Right forelimb (tissue), 1 donor: Measurements from ENCODE around the gene DACT2.
"Not testable (repeated sequence)": the region's sequence is repeated elsewhere in the genome, so short reads cannot be mapped to it uniquely, and the experiment has no call there.

Experiments used
- DNase-seq: peaks from one replicate; pipeline ENCODE4 v3.0.0-alpha.2; 2018

The DACT2 gene, protein sequence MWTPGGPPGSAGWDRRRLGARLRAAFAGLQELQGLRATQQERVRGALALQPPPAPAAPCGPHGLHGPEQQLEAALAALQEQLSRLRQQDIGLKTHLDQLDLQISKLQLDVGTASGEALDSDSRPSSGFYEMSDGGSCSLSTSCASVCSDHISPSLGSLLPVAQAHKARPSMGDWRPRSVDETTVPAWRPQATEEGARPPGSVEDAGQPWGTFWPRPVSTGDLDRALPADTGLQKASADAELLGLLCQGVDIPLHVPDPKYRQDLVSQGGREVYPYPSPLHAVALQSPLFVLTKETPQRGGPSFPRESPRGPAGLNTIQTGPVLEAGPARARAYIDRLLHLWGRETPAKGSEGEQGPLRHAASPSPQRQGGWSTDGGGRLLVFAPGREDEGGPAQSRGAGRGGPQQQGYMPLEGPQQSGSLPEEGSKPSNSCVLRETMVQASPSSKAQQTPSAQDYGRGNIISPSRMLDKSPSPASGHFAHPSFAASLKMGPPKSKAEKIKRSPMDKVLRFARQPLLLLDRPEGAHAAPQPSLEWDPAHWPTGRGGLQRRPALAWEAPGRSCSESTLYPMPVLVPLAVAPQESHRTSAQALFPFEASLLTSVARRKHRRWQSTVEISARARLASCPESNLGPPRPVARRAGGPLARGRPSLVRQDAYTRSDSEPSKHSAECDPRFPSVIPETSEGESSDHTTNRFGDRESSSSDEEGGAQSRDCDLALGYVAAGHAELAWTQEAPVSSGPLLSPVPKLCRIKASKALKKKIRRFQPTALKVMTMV

DNA sequence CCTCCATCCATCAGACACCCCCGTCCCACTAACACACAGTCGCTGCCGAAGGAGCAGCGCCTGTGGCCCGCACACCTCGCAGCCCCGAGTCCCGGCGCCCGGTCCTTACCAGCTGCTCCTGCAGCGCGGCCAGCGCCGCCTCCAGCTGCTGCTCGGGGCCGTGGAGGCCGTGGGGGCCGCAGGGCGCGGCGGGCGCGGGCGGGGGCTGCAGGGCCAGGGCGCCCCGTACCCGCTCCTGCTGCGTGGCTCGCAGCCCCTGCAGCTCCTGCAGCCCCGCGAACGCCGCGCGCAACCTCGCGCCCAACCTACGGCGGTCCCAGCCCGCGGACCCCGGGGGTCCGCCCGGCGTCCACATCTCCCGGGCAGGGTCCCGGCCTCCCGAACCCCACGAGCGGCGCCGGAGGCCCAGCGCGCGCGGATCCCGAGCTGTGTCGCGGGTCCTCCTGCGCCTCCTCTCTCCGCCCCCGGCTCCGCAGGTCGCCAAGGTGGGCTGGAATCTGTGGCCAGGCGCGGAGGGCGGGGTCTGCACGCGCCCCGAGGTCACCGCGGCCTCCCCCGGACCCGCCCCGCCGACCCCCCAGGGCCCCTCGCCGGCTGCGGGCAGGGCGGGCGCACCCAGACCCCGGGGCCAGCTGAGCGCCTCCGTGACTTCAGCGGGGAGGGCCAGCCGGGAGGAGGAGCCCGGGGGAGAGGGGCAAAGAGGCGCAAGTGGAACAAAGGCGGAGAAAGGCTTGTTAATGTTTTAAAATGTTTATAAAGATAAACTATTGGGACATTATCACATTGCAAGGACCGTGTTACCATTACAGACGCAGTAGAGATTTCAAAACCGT, at the start of gene DACT2:
Gene DACT2, minus strand, starts transcription at position 499 of the 833 bp plus-strand sequence. Its CDS starts 144 bp downstream, at position 355.
- no peak for DNase-seq

DNA sequence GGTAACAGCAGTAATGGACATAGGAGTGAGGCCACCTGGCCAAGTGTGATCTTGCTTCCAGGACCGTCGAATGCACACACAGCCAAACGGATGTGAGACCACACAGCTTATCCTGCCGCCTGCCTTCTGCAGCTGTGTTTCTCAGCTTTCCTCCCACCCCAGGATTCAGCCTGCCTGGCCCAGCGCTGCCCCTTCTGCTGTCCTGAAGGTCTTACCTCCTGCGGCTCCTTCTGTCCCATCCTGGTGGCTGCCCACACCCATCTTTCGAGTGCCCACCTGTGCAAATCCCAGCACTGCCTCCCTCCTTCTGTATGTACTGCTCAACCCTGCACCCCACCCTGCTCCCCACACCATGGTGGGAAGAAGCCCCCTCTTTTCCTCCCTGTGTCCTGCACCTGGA, 49.4 kb upstream of the DACT2 start:
- no peak for DNase-seq

DNA sequence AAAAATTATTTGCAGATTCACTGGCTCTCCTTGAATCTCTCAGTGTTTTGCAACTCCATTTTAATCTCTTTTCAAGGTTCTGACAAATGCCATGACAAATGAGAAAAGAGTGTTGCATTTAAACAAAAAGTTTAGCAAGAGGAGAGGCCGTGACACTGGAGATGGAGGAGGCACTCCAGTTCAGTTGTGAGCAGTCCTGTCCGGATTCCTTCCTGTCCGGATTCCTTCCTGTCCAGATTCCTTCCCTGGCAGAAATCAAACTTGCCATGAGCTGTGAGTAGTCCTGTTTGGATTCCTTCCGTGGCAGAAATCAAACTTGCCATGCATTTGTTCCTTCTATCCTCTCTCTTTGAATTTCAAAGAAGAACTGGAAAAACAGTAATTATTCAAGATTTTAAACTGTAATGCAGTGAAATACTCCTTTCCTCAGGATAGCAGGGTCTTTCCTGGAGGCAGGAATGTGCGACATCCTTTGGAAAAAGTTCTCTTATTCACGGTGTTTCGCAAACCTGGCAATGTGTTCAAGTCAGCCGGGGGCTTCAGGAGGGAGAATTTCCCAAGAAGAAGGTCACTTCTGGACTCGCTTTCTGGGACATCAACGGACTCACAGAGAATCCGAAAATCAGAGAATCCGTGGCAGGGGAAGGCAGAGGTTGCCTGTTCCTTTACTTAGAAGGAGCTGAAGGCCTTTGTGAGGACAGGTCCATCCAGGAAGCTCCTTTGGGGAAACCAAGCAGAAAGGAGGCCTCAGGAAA, 48.7 kb upstream of the DACT2 start:
- no peak for DNase-seq

DNA sequence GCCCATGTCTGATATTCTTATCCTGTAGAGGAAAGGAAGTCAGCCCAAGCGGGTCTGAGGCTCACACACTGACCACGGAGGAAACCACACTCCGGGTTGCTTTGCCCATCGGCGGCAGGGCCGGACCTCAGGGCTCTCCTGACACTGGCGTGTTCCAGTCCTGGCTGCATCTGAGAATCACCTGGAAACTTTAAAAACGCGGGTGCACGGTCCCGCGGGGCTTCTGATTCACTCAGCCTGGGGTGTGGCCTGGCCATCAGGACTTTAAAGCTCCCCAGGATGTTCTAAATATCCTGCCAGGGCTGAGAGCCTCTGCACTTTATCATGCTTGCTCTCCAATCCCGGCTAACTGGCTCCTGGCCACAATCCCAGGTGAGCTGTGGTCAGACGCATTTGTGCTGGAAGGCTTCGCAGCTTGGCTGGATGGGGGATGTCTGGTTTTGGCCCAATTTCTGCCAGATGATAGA, 47.7 kb upstream of the DACT2 start:
- DNase-seq: peak; percentile 69

DNA sequence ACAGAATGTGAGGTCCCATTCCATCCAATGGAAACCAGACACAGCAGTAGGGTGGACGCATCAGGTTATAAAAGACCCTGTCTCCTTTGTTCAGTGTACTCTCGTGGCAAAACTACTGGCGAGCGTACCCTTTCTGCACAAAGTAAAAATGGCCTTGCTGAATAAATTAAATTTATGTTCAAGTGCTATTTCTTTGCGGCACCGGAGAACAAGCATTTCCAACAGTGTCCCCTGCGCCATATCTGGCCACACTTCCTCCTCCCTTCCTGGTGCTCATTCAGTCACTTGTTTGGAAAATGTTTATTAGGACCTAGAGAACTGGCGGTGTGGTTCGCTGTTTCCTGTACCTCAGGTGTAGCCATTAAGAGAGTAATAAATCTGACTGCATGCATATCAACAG, 46.9 kb upstream of the DACT2 start:
- no peak for DNase-seq

DNA sequence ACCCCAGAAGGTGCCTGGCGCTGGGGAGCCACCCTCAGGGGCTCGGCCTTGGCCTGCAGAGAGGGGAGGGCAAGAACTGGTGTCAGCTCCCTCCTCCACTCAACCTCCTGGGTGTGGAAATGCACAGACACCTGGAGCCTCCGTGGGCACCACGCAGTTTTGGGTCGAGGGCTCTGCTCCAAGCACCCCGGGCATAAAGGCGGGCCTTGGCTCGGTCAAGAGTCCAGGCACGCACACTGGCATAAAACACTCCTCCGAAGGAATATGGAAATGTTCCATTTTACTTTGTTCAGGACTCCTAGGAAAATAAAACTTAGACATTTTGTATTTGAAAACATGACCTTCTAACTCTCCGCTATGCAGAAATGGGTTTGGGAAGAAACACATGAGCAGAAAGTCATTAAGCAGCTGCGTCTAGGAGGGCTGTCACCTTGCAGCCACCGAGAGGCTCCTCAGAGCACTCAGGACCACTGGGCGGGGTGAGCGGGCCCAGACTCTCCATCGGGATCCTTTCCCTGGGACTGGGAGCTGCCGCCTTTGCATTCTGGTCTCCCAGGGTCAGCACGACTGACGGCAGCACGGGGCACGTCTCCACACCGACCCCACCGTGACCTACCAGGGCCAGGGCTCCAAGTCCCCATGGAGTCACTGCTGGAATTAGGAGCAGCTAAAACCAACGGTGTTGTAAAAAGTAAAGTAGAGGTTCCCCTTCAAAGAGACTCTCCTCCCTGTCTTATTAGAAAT, 46.0 kb upstream of the DACT2 start:
- no peak for DNase-seq

DNA sequence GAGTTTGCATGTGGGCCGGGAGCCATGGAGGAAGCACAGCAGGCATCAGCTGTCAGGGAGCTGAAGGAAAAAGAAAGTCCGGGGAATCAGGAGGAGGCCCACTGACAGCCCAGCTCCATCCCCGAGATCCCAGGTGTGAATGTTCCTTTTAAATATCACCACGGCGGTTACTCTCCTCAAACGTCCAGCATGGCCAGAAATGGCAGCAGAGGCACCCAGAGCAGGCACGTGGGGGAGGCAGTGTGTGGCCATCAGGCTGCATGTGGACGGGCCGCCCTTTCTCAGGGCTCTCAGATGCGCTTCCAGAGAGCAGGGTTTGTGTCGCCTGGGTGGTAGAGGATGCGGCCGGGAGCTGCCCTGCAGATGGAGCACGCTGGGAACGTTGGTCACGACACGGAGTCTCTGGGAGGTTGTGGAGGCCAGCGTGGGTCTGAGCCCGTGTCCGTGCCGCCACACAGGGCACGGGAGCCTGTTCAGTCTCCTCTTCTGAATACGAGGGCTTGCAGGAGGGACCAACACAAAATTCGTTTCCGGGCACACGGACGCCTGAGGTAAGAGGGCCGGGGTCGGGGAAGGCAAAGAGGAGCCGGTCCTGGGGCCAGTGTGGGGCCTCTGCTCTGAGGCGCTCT, 45.3 kb upstream of the DACT2 start:
- DNase-seq: no peak

DNA sequence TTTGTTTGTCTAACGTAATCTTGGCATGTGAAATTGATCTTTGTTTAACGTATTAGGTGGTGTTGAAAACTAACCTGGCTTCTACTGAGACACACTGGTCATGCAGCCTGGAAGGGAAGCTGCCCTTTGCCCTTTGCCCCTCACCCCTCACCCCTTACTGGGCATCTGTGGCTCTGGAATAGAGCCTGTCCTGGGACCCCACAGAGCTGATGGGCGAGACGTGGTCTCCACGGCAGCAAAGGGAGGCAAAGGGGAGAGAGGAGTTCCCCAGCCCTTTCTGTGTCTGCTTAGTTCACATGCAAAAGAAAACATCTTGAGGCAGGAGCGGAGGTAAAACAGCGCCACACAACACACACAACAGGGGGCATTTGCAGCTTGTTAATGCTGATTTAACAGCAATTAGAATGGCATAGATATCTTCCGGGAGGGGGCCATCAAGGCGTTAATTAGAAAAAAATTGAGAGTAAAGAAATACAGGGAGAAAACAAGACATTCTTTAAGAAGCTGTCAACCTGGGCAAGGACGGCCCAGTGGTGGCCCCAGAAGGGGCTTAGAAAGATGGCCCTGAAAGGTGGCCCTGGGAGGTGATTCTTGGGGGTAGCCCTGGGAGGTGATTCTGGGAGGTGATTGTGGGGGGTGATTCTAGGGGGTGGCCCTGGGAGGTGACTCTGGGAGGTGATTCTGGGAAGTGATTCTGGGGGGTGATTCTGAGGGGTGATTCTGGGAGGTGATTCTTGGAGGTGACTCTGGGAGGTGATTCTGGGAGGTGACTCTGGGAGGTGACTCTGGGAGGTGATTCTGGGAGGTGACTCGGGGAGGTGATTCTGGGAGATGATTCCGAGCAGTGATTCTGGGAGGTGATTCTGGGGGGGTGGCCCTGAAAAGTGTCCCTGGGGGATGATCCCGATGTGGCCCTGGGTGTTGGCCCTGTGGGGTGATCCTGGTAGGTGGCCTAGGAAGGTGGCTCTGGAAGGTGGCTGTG, 44.5 kb upstream of the DACT2 start:
- DNase-seq: no peak

DNA sequence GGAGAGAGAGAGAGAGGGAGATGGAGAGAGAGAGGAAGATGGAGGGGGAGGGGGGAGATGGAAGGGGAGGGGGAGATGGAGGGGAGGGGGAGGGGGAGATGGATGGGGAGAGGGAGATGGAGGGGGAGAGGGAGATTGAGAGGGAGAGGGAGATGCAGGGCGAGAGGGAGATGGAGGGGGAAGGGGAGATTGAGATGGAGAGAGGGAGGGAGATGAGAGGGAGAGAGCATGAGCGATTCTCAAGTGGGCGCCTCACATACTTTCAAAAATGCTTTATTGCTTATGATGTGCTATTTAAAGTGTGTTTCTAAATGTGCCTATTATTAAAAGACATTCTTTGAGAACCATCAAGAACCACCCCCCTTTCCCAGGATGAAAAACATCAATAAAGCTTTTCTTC, 43.7 kb upstream of the DACT2 start:
- no peak for DNase-seq

DNA sequence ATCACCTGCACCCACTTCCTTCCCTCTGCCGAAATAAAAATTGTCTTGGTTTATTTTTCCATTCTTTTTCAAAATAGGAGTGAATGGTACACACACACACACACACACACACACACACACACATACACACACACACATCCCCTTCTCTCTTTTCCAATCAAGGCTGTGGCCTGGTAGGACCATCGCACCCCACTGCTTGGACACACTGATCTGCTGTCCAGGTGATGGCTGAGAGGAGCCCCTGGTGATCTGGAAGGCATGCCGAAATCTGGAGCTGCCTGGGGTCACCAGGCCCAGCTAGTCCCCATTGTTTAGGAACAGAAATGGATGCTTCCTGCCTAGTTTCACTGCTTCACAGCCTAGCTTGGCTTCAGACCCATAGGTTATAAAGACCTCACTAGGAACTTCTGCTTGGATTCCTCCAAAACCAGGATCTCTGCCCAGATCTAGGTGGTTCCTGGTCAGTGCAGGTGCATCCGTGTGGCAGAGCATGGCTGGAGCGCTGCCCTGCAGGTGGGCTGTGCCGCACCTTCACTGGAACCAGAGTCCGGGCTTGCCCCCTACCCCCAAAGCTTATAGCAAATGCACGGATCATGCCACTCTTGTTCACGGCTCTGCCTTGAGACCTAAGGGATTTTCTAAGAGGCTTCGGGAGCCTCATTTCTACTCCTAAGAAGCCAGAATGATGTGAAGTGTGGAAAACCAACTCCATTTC, 42.9 kb upstream of the DACT2 start:
- DNase-seq: peak; percentile 24

DNA sequence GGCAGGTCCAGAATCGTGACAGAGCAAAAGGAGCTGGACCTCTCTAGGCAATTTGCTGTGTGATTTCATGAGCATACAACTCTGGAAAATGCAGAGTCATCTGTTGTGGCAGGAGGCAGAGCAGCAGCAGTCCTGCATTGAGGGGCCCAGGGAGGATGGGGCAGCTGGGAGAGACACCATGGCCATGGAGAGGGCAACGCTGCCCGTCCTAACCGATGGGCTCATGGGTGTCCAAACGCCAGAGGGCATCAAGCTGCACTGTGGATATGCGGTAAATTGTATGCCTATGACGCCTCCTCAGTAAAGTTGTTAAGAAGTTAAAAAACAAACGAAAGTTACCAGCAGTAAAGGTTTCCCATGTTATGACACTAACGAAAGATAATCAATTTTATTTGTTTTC, 42.2 kb upstream of the DACT2 start:
- DNase-seq: peak; percentile 40

DNA sequence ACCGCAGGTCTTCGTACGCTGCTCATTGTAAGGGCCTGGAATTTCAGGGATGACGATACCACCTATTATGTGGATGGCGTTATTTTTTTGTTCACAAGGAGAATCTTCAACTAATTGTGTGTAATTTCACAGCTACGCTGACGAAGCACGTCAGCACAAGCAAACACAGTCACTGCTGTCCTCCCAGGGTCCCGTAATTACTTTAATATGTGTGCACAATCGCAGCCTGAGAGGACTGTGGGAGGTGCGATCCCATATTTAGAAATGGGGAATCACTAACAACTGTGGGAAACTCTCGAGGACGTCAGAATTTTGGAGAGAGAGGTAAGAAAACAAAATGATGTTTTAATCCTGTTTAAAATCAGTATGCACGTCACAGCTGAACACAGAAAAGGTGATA, 40.2 kb upstream of the DACT2 start:
- DNase-seq: no peak

DNA sequence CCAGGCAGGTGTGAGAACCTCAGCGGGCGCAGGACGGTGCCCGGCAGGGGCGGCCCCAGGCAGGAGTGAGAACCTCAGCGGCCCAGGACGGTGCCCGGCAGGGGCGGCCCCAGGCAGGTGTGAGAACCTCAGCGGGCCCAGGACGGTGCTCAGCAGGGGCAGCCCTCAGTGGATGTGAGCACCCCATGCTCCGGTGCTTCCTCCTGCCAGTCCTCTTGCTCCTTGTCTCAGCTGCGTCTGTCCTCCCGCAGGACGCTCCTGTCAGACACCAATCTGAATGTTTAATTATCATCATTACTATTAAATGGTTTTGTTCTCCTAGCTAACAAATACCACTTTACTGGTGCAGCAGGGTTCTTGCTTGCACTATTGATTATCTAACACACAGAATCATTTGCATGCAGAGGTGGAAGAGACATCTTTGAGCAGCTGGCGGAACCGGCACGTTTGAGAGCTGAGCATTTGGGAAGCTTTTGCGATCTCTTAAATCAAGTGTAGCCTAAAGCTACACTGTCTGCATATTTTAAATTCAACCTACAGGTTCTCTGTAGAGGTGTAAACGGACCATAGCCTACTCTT, 39.4 kb upstream of the DACT2 start:
- DNase-seq: peak; percentile 6

DNA sequence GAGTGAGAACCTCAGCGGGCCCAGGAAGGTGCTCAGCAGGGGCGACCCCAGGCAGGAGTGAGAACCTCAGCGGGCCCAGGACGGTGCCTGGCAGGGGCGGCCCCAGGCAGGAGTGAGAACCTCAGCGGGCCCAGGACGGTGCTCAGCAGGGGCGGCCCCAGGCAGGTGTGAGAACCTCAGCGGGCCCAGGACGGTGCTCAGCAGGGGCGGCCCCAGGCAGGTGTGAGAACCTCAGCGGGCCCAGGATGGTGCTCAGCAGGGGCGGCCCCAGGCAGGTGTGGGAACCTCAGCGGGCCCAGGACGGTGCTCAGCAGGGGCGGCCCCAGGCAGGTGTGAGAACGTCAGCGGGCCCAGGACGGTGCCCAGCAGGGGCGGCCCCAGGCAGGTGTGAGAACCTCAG, 37.3 kb upstream of the DACT2 start:
- DNase-seq: not testable (repeated sequence)

DNA sequence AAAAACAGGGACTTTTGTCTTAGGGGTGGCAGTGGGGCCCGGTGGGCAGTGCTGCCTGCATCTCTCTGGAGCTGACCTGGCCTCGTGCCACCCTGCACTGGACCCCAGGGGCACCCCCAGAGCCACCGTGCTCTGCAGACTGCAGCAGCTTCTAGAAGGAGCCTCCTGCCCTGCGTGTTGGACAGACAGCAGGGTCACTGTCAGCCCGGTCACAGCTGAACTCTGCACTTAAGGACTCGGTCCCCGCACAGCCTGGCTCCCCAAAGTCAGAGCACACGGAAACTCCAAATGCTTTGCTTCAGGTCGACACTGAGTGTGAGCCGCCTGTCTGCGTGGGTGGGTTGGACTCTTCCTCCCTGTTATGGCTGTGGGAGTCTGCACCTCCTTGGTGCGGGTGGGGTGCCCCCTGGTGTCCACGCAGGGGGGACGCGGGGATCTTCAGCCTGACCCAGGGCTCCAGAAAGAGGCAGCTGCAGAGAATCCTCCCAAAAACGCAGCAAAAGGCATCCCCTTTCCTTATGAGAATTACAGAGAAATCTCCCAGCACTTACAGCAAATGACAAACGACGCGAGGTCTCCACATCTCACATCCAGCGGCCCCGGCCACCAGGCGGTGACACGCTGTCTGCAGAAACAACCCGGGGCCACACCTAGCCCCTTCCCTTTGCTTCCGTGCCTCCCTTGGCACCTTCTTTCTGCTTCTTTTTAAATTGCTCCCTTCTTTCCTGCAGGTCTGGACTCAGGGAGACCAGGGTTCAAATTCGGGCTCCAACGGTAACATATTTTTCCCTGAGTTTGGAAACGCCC, 36.3 kb upstream of the DACT2 start:
- DNase-seq: peak; percentile 81

DNA sequence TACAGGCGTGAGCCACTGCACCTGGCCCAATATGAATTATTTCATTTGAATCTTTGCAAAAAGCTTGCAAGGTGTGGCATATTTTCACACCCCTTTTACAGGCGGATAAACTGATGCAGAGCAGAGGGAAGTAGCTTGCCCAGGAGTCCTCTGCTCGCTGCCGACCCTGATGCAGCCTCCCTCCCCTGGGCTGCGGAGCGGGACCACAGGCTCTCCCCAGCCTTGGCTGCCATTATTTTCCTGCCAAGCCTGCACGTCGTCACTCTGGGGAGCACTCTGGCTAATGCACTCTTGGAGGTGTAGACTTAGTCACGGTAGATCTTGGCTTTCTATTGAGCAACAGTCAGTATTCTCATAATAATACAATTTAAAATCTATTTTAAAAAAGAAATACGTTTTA, 34.8 kb upstream of the DACT2 start:
- peak; percentile 36 for DNase-seq

DNA sequence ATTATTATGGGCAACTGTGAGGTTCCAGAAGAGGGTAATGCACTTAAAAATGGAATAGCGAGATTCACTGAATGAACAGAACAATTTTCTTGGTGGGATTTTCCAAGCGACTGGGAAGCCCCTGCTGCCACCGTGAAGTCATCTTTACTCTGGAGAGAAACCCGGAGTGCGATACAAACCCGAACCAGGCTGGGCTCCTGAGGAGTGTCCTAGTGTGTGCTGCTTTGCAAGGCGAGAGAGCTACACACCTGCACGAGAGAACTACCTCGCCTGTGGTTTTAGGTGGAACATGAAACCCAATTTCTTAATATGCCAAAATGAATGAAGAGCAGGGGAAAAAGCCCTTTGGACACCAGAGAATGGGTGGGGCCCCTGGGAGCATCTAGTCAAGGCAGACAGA, 33.5 kb upstream of the DACT2 start:
- no peak for DNase-seq

DNA sequence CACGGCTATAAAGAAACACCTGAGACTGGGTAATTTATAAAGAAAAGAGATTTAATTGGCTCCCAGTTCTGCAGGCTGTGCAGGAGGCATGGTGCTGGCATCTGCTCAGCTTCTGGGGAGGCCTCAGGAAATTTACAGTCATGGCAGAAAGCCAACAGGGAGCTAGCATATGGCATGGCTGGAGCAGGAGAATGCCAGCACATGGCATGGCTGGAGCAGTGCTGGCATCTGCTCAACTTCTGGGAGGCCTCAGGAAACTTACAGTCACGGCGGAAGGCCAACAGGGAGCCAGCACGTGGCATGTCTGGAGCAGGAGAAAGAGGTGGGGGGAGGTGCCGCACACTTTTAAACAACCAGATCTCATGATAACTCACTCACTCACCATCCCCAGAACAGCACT, 32.5 kb upstream of the DACT2 start:
- no peak for DNase-seq
